ENCODE results near the gene TMEM270. TPM values are rescaled to one million over a fixed set of nuclear protein-coding genes. Genes with fewer than 3 reads are reported as not detected.

The TMEM270 gene
- total RNA-seq, 1 experiment from 2014 or later, result 1.1 TPM

DNA sequence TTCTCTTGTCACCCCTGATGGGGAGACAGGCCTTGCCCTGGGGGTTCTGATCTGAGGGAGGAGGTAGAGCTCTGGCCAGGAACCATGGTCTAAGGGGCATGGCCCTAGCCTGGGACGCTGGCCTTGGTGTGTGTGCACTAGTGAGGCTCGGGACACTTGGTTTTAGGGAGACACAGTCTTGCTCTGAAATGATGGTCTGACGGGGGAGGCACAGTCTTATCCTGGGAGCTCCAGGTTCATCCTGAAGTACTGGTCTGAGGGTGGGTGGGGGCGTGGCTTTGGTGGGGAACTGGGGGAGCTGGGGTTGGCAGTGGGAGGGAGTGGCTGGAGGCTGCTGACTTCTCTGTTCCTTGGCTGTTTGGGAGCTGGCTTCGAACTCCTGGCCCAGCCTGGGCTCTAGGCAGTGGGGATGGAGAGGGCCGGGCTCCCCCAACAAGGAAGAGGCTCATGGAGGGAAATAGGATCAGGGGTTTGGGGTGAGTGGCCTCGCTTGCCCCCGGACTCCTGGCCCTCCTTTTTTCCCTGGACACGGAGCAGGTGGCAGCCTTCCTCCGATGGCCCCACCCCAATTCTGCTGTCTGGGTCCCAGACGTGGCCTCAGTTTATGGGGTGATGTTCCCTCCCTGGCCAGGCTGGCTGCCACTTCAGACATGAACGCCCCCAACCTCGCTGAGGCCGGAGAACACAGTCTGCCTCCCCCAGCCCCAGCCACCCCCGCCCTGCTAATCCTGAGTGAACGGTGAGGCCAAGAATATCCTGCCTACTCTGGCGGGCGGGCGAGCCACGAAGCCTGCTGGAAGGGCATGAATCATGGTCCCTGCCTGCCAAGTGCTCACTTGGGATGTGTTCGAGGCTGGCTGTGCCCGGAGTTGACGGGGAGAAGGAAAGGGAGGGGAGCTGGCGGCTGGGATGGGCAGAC lies 43.5 kb downstream of the TMEM270 start:
- ATAC-seq (peak; percentile 18; the same call in 1 of the 2 replicates), DNase-seq (ENCODE audit: low read depth, low spot score) (no peak)
- Histone ChIP-seq H3K27me3 (ENCODE audit: insufficient read depth, low read length) (no peaks in the 10 kb centered on the region), H3K4me1 (ENCODE audit: control insufficient read depth in 1 of 2, insufficient read depth in 2 of 2, low read length in 2 of 2) (no peaks in the 10 kb centered on the region), H4K20me1 (ENCODE audit: insufficient read depth) (no peaks in the 10 kb centered on the region), H3K9me3 (ENCODE audit: control insufficient read depth in 1 of 2, insufficient read depth in 1 of 2, low read depth in 1 of 2, low read length in 2 of 2) (no peaks in the 10 kb centered on the region), H3K27ac (ENCODE audit: low read depth, low read length) (no peak overlapping the region), H3K9me2 (ENCODE audit: insufficient read depth) (no peaks in the 10 kb centered on the region), H3K4me3 (replicated peaks in 1 of 2; ENCODE audit: low read depth in 1 of 2, low read length in 2 of 2) (no peak overlapping the region), H3K36me3 (ENCODE audit: control insufficient read depth in 1 of 2, insufficient read depth in 2 of 2, low read length in 2 of 2) (no peaks in the 10 kb centered on the region), H3K79me2 (ENCODE audit: insufficient read depth, low read length) (no peaks in the 10 kb centered on the region), H2AFZ (ENCODE audit: low read depth, low read length, poor library complexity, severe bottlenecking) (no peak overlapping the region), H3K9ac (ENCODE audit: low read length) (no peak overlapping the region), H3K4me2 (ENCODE audit: low read length) (no peak overlapping the region)
- no TSS peak for BruUV-seq (replicated peaks)
- intact Hi-C loops (cut with micrococcal nuclease), result no loop called here
- RAD21 ChIA-PET (ENCODE audit: low non-redundant PET in 1 of 2, low total read pairs in 2 of 2, uncharacterized antibody in 2 of 2, unreplicated experiment in 2 of 2), result no interaction called here
- POLR2A ChIA-PET, result no interaction called here
- TF ChIP-seq POLR2AphosphoS5 (IDR thresholded peaks at IDR 0.05; ENCODE audit: low read depth, low read length), result no peak
- TF ChIP-seq EZH2phosphoT487 (IDR thresholded peaks at IDR 0.05; ENCODE audit: borderline replicate concordance), result no peak
- TF ChIP-seq, protein P1, sequence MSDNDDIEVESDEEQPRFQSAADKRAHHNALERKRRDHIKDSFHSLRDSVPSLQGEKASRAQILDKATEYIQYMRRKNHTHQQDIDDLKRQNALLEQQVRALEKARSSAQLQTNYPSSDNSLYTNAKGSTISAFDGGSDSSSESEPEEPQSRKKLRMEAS (IDR thresholded peaks at IDR 0.05), result no peak
- no peak for TF ChIP-seq JUND (IDR thresholded peaks at IDR 0.05)
- no peak for TF ChIP-seq RAD21 (IDR thresholded peaks at IDR 0.05; ENCODE audit: low read depth)
- TF ChIP-seq SP1 (IDR thresholded peaks at IDR 0.05; ENCODE audit: low read depth), result no peak
- no peak for TF ChIP-seq REST (IDR thresholded peaks at IDR 0.05; ENCODE audit: low read depth)
- TF ChIP-seq SRF (IDR thresholded peaks at IDR 0.05; ENCODE audit: low read depth), result no peak
- TF ChIP-seq ELF1 (IDR thresholded peaks at IDR 0.05; ENCODE audit: borderline replicate concordance, low read depth), result no peak
- no peak for TF ChIP-seq FOSL1 (IDR thresholded peaks at IDR 0.05; ENCODE audit: low read depth)
- CTCF ChIA-PET, result no interaction called here

Data from HCT116 (cell line).